Activated CD8-positive, alpha-beta memory T cell treated with anti-CD3 and anti-CD28 coated beads, Interleukin-2, amount 50 U/mL, for 1 hour (primary cell): Measurements from ENCODE around the gene SH3BP5L.

Experiments
- DNase-seq: peaks from one replicate; pipeline ENCODE4 v3.0.0-alpha.2; 2020; ENCODE audit errors: extremely low read depth

Gene SH3BP5L

DNA sequence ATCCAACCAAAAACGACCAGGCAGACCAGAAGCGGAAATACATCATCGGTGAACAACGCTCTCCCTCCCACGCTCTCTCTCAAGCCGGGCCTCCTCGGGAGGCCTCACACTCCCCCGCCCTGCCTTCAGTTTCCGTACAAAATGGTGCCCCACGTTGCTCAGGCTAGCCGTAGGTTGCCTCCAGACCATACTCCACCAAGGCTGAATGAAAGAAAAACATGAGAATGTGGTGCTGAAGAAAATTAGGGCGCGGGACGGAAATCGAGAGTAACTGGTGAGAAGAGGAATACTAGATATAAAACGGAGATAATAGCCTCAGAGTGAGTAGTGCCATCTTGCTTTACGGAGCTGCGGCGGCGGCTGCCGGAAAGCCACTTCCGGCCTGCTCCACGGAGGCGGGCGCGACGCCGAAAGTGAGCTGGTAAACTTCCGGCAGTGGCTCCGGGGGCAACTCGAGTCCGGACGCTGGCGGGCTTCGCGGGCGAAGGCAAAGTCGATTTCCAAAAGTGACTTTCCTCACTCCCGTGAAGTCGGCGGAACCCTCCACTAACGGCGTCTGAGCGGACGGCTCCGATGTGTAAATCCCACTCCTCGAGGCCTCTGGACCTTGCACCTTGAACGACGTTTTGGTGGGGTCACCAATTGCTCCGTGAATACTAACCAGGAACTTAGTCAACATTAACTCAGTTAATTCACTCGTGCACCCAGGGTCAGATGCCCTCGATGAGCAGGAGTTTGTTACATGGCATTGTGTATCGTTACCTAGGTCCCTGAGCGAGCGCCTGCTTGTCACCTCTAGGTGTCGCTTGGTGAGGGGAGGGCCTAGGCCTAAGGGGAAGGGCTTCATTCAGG is at the start of gene SH3BP5L:
Gene SH3BP5L, minus strand, starts transcription at position 7 of the 852 bp plus-strand sequence. CDS start 980 bp downstream, outside the sequence.
- peak; percentile 86 for DNase-seq

DNA sequence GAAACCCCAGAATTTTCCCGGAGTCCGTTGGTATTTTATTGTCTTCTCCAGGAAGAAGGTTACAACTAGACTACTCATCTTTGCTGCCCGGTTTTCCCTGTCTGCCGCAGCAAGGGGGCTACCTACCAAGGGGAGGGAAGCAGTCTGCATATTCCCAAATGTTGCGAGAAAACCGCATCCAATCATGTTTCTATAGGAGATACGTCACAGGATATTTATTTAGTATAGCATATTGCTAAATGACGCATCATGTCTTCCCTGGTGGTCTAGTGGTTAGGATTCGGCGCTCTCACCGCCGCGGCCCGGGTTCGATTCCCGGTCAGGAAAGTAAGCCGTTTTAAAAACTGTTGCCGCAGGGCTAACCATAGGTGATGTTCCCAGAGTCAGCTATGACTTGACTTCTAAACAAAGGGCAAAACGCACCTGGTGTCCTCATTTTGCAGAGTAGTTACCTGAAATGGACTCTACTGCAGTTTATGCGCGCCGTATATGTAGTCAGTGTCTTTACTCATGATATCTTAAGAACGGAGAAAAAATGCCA is 48.3 kb upstream of the SH3BP5L start:
- DNase-seq = no peak

GRCh38 chr1:248873409-248873992 is 47.8 kb upstream of the SH3BP5L start:
- peak; percentile 76 for DNase-seq

- no peak for DNase-seq
These were observed 47.2 kb upstream of the SH3BP5L start for GRCh38 chr1:248872752-248873408.

DNA sequence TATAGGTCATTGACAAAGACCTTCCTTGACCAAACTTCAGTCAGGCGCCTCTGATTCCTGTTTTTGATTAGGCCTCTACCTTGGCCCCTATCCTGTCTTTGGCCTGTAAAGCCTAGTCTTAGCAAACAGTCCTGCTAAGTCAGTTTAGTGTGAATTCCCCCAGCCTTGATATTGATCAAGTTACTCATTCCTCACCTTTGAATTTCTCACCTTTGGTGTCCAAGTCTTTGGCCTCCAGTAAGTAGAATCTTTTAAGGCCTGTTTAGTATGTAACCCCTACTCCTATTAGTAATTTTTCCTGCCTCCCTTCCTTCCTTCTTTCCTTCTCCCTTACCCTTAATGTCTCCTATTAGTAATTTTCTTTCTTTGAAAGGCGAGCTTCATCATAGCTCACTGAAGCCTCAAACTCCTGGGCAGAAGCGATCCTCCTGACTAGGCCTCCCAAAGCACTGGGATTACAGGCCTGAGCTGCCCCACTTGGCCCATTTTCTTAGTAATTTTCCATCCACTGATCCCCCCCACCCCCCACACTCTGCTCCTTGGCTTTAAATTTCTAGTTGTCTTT is 46.2 kb upstream of the SH3BP5L start:
- DNase-seq = no peak

GRCh38 chr1:248862998-248863881 is 37.5 kb upstream of the SH3BP5L start:
- DNase-seq = no peak

DNA sequence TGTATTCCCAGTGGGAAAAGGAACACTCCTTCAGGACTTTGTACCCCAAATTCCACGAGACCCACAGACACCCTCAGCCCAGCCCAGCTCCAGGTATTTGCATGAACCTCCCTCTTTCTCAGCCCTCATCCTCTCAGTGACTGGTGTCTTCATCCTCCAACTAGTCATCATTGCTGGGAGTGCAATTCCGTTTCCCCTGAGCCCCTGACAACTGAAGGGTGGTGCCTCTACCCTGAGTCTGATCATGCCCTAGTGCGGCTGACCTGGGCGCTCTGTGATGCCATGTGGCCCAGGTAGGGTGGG is 36.9 kb upstream of the SH3BP5L start:
- no peak for DNase-seq

DNA sequence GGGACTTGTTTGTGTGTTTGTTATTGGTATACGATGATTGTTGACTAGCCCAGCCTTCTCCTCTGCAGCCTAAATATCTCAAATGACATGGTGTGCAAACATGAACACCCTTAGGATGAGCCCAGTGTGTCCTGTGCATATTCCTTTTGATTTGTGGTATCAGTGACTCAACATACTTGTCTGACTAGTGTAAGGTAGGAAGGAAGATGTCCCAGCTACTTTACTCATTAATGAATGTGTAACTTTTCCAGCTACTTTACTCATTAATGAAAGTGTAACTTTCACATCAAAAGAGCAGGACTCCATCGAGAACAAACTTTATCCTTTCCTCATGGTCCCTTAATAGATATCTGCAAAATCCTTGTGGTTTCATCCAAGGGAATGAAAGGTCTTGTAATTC is 35.9 kb upstream of the SH3BP5L start:
- DNase-seq = no peak

DNA sequence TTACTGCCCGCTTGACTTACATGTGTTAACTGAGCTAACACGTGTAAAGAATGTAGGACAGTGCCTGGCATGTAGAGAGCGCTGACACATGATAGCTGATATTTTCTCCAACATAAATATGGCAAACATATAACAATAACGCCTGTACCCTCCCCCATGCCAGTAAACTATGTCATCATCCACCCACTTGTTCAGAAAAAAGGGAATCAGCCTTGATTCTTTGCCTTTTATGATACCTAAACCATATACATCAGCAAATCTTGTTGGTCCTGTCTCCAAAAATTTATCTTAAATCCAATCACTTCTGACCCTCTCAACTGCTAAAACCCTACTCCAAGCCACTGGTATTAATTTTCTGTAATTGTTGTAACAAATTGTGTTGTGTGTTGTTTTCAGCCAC is 34.3 kb upstream of the SH3BP5L start:
- DNase-seq = no peak

DNA sequence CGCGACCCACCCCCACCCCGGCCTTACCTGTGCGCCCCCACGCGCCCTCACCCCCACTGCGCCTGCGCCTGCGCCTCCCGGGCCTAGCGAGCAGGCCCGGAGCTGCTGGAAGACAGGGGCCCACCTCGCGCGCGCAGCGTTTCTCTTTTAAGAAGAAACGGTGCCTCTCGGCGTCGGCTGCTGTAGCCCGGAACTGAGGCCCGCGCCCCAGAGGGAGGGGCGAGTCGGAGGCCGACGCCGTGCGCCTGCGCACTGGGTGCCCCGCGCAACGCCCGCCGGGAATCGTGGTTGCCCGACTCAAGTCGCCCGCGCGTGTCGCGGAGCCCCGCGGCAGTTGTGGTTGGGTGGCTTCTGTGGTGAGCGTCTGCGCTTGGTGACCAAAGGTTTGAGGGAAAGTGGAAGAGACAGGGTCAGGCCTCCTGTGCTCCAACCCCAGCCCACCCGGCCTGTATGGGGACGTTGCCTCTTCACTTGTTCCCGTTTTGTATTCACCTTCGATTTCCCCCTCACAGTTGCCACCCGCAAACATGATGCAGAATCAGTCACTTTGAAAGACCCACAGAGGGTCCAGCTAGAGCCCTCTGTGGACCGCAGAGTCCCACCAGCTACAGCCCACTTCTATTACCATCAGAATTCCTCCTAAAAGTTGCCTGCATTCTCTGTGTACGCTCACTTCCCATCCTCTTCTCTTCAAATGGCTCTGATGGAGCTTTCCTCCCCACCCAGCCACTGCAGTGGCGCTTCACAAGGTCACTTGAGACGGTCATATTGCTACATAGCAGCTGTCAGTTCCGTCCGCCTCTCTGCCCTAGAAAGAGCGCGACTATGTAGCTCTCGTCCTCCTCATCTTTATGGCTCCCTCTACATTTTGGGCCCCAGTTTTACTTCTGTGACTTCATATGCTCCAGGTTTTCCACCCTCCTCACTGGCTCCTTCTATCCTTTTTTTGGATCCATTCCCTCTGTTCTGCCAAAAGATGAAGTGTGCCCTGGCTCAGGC is 33.5 kb upstream of the SH3BP5L start, which contains the start of gene ZNF692:
Gene ZNF692, minus strand, starts transcription at position 195 of the 999 bp plus-strand sequence. CDS start 776 bp downstream, outside the sequence.
- DNase-seq = peak; percentile 91

DNA sequence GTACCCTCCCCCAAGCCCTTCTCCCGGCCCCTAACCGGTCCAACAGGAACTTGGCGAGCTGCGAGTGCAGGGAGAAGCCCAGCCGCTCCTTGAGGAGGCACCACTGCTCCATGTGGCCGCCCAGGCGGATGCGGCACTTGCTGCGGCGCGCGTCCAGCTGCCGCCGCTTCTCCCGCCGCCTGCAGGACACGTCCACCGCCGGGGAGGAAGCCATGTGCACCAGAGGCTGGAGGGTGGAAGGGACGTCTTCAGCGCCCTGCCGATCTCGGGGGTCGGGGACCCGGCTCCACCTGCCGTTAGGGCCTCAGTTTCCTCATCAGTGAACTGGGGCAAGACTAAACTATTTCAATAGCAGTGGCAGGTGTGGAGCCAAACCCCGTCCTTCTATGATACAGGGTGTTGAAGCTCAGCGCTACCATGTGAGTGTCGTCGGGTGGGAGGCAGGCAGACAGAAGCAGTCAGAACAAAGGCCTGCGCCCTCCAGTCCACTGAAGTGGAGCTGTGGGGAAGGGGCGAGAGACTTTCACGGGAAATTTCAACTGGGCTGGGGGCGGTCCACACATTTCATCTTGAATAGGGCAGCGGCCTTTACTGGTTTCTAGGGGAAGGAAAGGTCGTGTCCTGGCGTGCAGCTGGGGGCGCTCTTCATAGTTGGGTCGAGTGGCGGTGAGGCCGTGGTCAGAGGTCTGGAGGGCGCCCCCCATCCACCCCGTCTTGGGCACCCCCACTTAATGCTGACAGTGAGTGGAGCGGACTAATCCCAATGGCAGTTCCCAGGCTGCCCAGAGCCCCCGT is 32.6 kb upstream of the SH3BP5L start:
- DNase-seq = no peak

DNA sequence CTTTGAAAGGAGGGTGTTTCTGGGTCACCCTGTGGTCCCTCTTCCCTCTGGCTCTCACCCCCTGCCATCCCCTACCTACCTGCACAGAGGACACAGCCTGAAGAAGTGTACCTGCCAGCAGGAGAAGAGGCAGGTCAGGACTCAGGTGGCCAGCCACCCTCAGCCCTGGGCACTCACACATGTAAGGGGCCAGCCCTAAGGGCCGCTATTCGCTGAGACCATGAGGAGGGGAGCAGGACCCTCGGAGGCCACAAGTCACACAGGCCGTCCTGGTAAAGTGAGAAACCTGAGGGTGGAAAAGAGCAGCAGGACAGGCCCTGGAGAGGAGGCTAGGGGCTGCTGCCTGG is 32.0 kb upstream of the SH3BP5L start:
- no peak for DNase-seq

DNA sequence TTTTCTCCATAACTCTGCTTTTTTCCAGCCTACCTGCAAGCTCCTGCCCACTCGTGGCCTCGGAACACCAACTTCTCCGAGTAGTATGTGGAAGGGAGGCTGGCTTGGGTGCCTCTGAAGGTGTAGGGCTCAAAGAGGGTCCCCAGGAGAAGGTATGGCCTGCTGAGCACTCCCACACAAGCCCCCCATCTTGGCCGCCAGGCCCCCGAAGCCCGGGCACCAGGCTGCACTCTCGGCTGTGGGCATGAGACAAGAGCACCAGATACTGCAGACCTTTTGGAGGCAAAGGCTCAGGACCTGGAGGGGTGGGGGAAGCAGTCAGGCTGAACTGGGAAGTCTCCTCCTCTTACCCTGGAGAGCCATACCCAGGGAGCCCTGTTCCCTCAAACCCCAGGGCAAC is 31.5 kb upstream of the SH3BP5L start:
- no peak for DNase-seq

GRCh38 chr1:248856176-248856575 is 30.5 kb upstream of the SH3BP5L start:
- no peak for DNase-seq

- DNase-seq = no peak
These were observed 29.9 kb upstream of the SH3BP5L start for GRCh38 chr1:248855580-248855979.

- no peak for DNase-seq
These were observed 28.1 kb upstream of the SH3BP5L start for GRCh38 chr1:248853663-248854375.

GRCh38 chr1:248852481-248853405 is 27.0 kb upstream of the SH3BP5L start:
- no peak for DNase-seq
